HG02623 (cell line): ENCODE data around the gene RNF144A.

Source experiments
- ATAC-seq: cut with Tn5 transposase; IDR thresholded peaks from one replicate; pipeline ENCODE4 v1.9.1; 2021; ENCODE audit warnings: moderate library complexity; ENCODE audit not compliant: unreplicated experiment

RNF144A gene

GRCh38 chr2:7037340-7038333 lies 120.4 kb downstream of the RNF144A start:
- ATAC-seq = peak; percentile 88

- no peak for ATAC-seq
Observed at GRCh38 chr2:7040547-7040946, 123.3 kb downstream of the RNF144A start.

- no peak for ATAC-seq
Observed at GRCh38 chr2:7041421-7041820, 124.2 kb downstream of the RNF144A start.

GRCh38 chr2:7043690-7044089 lies 126.5 kb downstream of the RNF144A start:
- no peak for ATAC-seq

- peak; percentile 60 for ATAC-seq
Observed at GRCh38 chr2:7044253-7045250, 127.3 kb downstream of the RNF144A start.

- ATAC-seq = no peak
Observed at GRCh38 chr2:7045601-7046590, 128.7 kb downstream of the RNF144A start.

GRCh38 chr2:7047661-7048060 lies 130.4 kb downstream of the RNF144A start:
- no peak for ATAC-seq

- no peak for ATAC-seq
Observed at GRCh38 chr2:7048762-7049294, 131.6 kb downstream of the RNF144A start.

- peak; percentile 69 for ATAC-seq
Observed at GRCh38 chr2:7052404-7052803, 135.2 kb downstream of the RNF144A start.

- ATAC-seq = no peak
Observed at GRCh38 chr2:7053650-7054265, 136.5 kb downstream of the RNF144A start.

- peak; percentile 67 for ATAC-seq
Observed at GRCh38 chr2:7057865-7058400, 140.7 kb downstream of the RNF144A start.

GRCh38 chr2:7060156-7060555 lies 142.9 kb downstream of the RNF144A start:
- ATAC-seq = no peak

GRCh38 chr2:7060631-7061449 lies 143.6 kb downstream of the RNF144A start:
- ATAC-seq = no peak

GRCh38 chr2:7061450-7061789 lies 144.2 kb downstream of the RNF144A start:
- ATAC-seq = no peak

GRCh38 chr2:7061921-7062320 lies 144.7 kb downstream of the RNF144A start:
- no peak for ATAC-seq

GRCh38 chr2:7063789-7064188 lies 146.6 kb downstream of the RNF144A start:
- no peak for ATAC-seq

- no peak for ATAC-seq
Observed at GRCh38 chr2:7068457-7068856, 151.2 kb downstream of the RNF144A start.

- no peak for ATAC-seq
Observed at GRCh38 chr2:7070483-7070882, 153.3 kb downstream of the RNF144A start.
